Loucy (cell line): ENCODE measurements around the gene LRRC47.

Source experiments
- EZH2phosphoT487 ChIP-seq: fragments of 200-600 bp; IDR thresholded peaks from 2 replicates; pipeline ENCODE4 v1.6.1; 2018; ENCODE audit warnings: antibody characterized with exemption, mild to moderate bottlenecking, moderate library complexity, borderline replicate concordance
- TF ChIP-seq, protein P1 (sequence below): fragments of 200-600 bp; sonication (generic); conservative IDR thresholded peaks from 2 replicates; pipeline ENCODE4 v1.5.1; 2014; ENCODE audit warnings: mild to moderate bottlenecking, antibody characterized with exemption, low read length

- TF ChIP-seq, protein P1, sequence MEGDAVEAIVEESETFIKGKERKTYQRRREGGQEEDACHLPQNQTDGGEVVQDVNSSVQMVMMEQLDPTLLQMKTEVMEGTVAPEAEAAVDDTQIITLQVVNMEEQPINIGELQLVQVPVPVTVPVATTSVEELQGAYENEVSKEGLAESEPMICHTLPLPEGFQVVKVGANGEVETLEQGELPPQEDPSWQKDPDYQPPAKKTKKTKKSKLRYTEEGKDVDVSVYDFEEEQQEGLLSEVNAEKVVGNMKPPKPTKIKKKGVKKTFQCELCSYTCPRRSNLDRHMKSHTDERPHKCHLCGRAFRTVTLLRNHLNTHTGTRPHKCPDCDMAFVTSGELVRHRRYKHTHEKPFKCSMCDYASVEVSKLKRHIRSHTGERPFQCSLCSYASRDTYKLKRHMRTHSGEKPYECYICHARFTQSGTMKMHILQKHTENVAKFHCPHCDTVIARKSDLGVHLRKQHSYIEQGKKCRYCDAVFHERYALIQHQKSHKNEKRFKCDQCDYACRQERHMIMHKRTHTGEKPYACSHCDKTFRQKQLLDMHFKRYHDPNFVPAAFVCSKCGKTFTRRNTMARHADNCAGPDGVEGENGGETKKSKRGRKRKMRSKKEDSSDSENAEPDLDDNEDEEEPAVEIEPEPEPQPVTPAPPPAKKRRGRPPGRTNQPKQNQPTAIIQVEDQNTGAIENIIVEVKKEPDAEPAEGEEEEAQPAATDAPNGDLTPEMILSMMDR, result no peak
- no peak for TF ChIP-seq EZH2phosphoT487
Observed at GRCh38 chr1:3787745-3788605, 8.3 kb downstream of the LRRC47 start.
